C4-2B (cell line): ENCODE measurements around the gene PERCC1.

ENCODE experiments used
- CTCF ChIP-seq: fragments of 450-650 bp; conservative IDR thresholded peaks from 2 replicates; pipeline ENCODE4 v1.5.1; 2017; ENCODE audit warnings: mild to moderate bottlenecking
- ZFX ChIP-seq: fragments of 450-650 bp; IDR thresholded peaks from 2 replicates; pipeline ENCODE4 v1.6.1; 2017

DNA sequence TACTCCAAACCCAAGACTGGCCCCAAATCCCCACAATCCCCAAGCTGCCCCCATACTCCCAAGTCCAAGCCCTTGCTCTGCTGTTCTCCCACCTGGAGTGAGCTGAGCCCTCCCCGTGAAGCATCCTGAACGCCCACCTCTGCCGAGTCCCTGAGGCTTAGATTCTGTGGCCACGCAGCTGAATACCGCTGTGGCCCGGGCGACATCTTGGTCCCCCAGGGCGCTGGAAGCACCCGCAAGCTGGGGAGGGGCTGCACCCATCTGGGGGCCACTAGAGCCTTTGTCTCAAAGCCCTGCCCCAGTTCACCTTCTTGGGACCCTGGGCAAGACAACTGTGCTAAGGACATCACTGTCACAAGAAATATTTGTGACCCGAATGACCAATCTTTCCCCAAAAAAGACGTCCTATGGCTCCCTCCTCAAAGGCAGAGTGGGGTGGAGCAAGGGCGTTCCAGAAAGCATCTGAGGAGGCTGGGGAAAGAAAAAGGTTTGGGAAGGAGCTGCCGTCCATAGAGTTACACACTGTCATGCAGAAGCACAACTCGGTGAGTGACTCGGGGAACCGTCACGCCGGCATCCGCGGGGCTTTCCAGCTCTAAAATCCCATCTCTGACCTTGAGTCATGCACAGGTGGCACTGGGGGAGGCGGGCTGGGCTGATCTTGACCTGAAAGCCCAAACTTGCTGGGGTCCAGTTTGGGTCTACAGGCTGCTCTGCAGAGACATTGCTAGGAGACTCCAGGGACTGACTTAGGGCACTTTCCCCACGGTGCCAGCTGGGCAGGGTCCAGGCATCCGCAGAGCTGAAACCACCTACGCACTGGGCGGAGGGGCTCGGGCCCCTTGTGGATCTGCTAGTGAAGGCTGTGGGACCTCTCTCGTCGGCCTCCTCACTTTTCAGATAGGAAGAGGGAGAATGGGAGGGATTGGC is 51.3 kb downstream of the PERCC1 start:
- TF ChIP-seq CTCF (no peak), ZFX (no peak)
